Measurements from ENCODE around the gene YIPF7. TPM values are rescaled to one million over a fixed set of nuclear protein-coding genes. Genes with fewer than 3 reads are reported as not detected.

Gene YIPF7
- total and polyA plus RNA-seq, 9 of the 15 experiments (the other 6 are each of a cell fraction or from before 2014, with no cell fraction given): 0.14 TPM; not detected in 8

DNA sequence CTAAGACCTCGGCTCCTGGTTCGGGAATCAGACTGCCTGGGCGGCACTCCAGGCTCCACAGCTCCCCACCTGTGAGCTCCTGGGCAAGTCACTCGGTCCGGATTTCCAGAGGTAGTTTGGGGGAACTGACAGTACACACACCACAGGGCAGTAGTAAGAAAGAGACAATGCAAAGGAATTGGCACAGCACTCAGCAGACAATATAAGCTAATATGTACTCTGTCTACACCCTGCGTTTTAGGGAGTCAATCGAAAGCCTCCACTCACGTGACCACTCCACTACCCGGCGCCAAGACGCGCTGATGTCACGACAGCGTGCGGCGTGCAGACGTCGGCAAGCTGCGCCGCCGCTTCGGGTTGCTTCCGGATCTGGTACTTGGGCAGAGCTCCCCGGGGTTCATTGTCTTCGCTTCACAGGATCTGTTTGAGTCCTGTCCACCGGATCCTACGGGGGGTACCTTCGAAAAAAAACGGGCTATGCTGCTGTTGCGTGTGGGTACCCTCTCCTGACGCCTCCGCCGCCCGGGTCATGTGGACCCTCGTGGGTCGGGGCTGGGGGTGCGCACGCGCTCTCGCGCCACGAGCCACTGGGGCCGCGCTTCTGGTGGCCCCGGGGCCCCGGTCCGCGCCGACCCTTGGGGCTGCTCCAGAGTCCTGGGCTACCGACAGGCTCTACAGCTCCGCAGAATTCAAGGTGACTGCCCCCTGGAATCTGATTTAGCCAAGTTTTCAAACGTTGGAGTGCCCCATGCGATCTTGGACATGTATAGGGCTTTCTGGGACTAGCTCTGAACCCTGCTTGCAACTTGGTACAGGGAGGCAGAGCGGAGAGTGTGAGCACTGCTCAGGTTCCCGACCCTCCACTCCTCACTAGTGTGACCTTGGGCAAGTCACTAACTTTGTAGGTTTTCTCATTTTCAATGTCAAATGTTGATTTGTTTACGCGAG lies 26.9 kb upstream of the YIPF7 start, which contains the start of gene GUF1 (continued):
- TF ChIP-seq JUND (IDR thresholded peaks at IDR 0.05; ENCODE audit: borderline replicate concordance, low read depth, low read length): peak; percentile 66; the same call in 1 of the 2 replicates
- TF ChIP-seq JUND (tag; IDR thresholded peaks at IDR 0.05; ENCODE audit: borderline replicate concordance, low read depth, low read length): no peak; the same call in 2 of the 3 replicates
- no peak for TF ChIP-seq HNRNPK (IDR thresholded peaks at IDR 0.05; ENCODE audit: low read depth, low read length, poor library complexity, severe bottlenecking)
- TF ChIP-seq ETV5 (CRISPR knock-in tag; IDR thresholded peaks at IDR 0.05; ENCODE audit: low read depth): no peak; the same call in 1 of the 2 replicates
- no peak for TF ChIP-seq SPI1 (IDR thresholded peaks at IDR 0.05; ENCODE audit: borderline replicate concordance, low read depth, low read length)
- TF ChIP-seq, protein P1, sequence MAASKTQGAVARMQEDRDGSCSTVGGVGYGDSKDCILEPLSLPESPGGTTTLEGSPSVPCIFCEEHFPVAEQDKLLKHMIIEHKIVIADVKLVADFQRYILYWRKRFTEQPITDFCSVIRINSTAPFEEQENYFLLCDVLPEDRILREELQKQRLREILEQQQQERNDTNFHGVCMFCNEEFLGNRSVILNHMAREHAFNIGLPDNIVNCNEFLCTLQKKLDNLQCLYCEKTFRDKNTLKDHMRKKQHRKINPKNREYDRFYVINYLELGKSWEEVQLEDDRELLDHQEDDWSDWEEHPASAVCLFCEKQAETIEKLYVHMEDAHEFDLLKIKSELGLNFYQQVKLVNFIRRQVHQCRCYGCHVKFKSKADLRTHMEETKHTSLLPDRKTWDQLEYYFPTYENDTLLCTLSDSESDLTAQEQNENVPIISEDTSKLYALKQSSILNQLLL (CRISPR knock-in tag; IDR thresholded peaks at IDR 0.05; ENCODE audit: borderline replicate concordance): no peak
- no peak for TF ChIP-seq TRIM28 (IDR thresholded peaks at IDR 0.05)
- TF ChIP-seq, protein P2, sequence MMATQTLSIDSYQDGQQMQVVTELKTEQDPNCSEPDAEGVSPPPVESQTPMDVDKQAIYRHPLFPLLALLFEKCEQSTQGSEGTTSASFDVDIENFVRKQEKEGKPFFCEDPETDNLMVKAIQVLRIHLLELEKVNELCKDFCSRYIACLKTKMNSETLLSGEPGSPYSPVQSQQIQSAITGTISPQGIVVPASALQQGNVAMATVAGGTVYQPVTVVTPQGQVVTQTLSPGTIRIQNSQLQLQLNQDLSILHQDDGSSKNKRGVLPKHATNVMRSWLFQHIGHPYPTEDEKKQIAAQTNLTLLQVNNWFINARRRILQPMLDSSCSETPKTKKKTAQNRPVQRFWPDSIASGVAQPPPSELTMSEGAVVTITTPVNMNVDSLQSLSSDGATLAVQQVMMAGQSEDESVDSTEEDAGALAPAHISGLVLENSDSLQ (IDR thresholded peaks at IDR 0.05): 0 out of 2 replicates have a peak, but pooled peaks have one; percentile 52
- TF ChIP-seq ZNF445 (CRISPR knock-in tag; IDR thresholded peaks at IDR 0.05; ENCODE audit: low read depth): no peak
- TF ChIP-seq ZNF24 (IDR thresholded peaks at IDR 0.05): no peak
- TF ChIP-seq STAG1 (CRISPR knock-in tag; IDR thresholded peaks at IDR 0.05; ENCODE audit: borderline replicate concordance): no peak
- TF ChIP-seq SMARCA5 (IDR thresholded peaks at IDR 0.05): no peak
- TF ChIP-seq, protein P3, sequence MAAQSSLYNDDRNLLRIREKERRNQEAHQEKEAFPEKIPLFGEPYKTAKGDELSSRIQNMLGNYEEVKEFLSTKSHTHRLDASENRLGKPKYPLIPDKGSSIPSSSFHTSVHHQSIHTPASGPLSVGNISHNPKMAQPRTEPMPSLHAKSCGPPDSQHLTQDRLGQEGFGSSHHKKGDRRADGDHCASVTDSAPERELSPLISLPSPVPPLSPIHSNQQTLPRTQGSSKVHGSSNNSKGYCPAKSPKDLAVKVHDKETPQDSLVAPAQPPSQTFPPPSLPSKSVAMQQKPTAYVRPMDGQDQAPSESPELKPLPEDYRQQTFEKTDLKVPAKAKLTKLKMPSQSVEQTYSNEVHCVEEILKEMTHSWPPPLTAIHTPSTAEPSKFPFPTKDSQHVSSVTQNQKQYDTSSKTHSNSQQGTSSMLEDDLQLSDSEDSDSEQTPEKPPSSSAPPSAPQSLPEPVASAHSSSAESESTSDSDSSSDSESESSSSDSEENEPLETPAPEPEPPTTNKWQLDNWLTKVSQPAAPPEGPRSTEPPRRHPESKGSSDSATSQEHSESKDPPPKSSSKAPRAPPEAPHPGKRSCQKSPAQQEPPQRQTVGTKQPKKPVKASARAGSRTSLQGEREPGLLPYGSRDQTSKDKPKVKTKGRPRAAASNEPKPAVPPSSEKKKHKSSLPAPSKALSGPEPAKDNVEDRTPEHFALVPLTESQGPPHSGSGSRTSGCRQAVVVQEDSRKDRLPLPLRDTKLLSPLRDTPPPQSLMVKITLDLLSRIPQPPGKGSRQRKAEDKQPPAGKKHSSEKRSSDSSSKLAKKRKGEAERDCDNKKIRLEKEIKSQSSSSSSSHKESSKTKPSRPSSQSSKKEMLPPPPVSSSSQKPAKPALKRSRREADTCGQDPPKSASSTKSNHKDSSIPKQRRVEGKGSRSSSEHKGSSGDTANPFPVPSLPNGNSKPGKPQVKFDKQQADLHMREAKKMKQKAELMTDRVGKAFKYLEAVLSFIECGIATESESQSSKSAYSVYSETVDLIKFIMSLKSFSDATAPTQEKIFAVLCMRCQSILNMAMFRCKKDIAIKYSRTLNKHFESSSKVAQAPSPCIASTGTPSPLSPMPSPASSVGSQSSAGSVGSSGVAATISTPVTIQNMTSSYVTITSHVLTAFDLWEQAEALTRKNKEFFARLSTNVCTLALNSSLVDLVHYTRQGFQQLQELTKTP (IDR thresholded peaks at IDR 0.05; ENCODE audit: low read depth in 1 of 2, partially characterized antibody in 2 of 2): peak in 1 of 2 experiments; percentile 21
- TF ChIP-seq POLR2H (tag; IDR thresholded peaks at IDR 0.05; ENCODE audit: low read depth): peak; percentile 70
- TF ChIP-seq, protein P4, sequence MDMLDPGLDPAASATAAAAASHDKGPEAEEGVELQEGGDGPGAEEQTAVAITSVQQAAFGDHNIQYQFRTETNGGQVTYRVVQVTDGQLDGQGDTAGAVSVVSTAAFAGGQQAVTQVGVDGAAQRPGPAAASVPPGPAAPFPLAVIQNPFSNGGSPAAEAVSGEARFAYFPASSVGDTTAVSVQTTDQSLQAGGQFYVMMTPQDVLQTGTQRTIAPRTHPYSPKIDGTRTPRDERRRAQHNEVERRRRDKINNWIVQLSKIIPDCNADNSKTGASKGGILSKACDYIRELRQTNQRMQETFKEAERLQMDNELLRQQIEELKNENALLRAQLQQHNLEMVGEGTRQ (CRISPR knock-in tag; IDR thresholded peaks at IDR 0.05): peak; percentile 95
- TF ChIP-seq, protein P5, sequence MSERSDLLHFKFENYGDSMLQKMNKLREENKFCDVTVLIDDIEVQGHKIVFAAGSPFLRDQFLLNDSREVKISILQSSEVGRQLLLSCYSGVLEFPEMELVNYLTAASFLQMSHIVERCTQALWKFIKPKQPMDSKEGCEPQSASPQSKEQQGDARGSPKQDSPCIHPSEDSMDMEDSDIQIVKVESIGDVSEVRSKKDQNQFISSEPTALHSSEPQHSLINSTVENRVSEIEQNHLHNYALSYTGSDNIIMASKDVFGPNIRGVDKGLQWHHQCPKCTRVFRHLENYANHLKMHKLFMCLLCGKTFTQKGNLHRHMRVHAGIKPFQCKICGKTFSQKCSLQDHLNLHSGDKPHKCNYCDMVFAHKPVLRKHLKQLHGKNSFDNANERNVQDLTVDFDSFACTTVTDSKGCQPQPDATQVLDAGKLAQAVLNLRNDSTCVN (CRISPR knock-in tag; IDR thresholded peaks at IDR 0.05): no peak
- TF ChIP-seq ZNF165 (CRISPR knock-in tag; IDR thresholded peaks at IDR 0.05; ENCODE audit: borderline replicate concordance): no peak; the same call in 1 of the 2 replicates
- no peak for TF ChIP-seq ZNF584 (CRISPR knock-in tag; IDR thresholded peaks at IDR 0.05; ENCODE audit: low read depth)
